SIG-M5 treated with dmso at 0.1 percent for 504 hours (cell line): ENCODE results near the gene TAS2R16.
"Not testable (repeated sequence)": the region's sequence is repeated elsewhere in the genome, so short reads cannot be mapped to it uniquely, and the experiment has no call there.

ENCODE experiments used
- DNase-seq: peaks from one replicate; lab custom pipeline; 2025; ENCODE audit not compliant: unreplicated experiment; lab: John Stamatoyannopoulos, UW

TAS2R16 gene

GRCh38 chr7:122974229-122974628 lies 21.3 kb downstream of the TAS2R16 start:
- no peak for DNase-seq

DNA sequence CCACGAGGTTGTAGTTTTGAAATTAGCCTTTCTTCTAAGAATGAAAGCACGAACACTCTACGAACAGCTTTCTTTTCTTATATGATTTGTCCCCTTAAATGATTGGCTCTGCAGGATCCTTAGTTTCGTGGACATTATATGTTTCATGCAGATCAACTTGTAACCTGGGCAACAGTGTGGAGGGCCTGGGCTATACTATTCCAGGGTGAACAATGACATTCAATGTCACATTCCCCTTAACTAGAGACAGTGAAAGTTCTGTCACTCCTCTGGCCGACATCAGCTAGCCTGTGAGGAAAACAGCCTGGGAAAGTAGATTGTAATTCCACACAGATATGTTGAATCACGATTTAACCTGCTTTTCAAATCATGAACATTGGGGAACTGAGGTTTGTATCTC lies 23.4 kb downstream of the TAS2R16 start:
- DNase-seq, result no peak

- DNase-seq, result no peak
Measured at GRCh38 chr7:122970740-122971725, 24.5 kb downstream of the TAS2R16 start.

GRCh38 chr7:122968389-122968788 lies 27.1 kb downstream of the TAS2R16 start:
- no peak for DNase-seq

- no peak for DNase-seq
Measured at GRCh38 chr7:122965306-122965705, 30.2 kb downstream of the TAS2R16 start.

DNA sequence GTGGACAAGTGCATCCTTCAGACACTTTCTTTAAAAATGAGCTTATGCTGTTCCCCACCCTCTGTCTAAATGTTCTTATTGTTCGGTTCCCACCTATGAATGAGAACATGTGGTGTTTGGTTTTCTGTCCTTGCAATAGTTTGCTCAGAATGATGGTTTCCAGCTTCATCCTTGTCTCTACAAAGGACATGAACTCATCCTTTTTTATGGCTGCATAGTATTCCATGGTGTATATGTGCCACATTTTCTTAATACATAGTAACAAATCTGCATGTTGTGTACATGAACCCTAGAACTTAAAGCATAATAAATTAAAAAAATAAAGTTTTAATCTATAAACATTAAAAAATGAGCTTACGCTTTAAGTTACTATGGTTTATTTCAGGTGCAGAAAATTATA lies 41.8 kb downstream of the TAS2R16 start:
- not testable (repeated sequence) for DNase-seq

GRCh38 chr7:122951006-122951405 lies 44.5 kb downstream of the TAS2R16 start:
- no peak for DNase-seq

DNA sequence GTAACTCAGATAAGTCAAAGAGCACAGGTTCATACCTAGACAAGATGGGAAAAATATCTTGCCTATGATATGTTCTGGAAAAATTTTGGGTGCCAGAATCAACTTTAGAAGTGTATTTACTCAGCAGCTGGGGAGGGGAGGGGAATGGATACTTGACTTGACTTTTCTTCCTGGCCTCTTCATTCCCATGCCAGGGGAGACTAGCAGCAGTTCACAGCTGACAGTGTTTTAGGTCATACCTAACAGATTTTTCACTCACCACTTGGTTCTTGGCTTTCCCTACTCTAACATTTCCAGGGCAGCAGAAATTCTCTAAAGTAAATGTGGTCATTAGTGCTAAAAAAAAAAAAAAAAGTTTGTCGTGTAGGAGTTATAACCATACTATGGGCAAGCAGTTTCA lies 46.3 kb downstream of the TAS2R16 start:
- DNase-seq, result no peak
